HCT116 (cell line): Measurements from ENCODE around the gene GSTK1. TPM values are rescaled to one million over a fixed set of nuclear protein-coding genes. Genes with fewer than 3 reads are reported as not detected.

Experiments used
- ATAC-seq: fragments of 200-7000 bp; cut with Tn5 transposase; 2 replicates; pipeline ENCODE4 v1.9.1; 2020; ENCODE audit warnings: mild to moderate bottlenecking, moderate library complexity
- BruUV-seq: library from RNA; stranded (reverse); fragments of 400-500 nt; replicated peaks from 2 replicates; lab custom pipeline; 2021; lab: Mats Ljungman, UMichigan
- CTCF ChIA-PET: fragments of 300-600 bp; sonication (Branson Sonifier 250); formaldehyde crosslinking; loops from one replicate; lab custom pipeline; 2021; ENCODE audit warnings: antibody characterized with exemption; lab: Charles Lee
- POLR2A ChIA-PET: fragments of 300-600, 350-600 bp; sonication (Branson Sonifier 250); formaldehyde crosslinking; loops from one replicate; lab custom pipeline; 2021; ENCODE audit warnings: antibody characterized with exemption; lab: Charles Lee
- RAD21 ChIA-PET, 2 experiments: fragments of 300-600 bp; sonication (Branson Sonifier 250); formaldehyde crosslinking; loops; one replicate each; lab custom pipeline; 2023; ENCODE audit warnings: low total read pairs in 2 of 2; ENCODE audit not compliant: uncharacterized antibody in 2 of 2, unreplicated experiment in 2 of 2, low non-redundant PET in 1 of 2; lab: Charles Lee
- DNase-seq: peaks from one replicate; pipeline ENCODE4 v3.0.0-alpha.2; 2010; ENCODE audit warnings: low read depth, low spot score
- H2AFZ ChIP-seq: fragments of 200-600 bp; shearing (Covaris generic), sonication (generic); 2 replicates; pipeline ENCODE4 v1.6.1; 2017; ENCODE audit warnings: low read depth, mixed run types, mixed read lengths, antibody characterized with exemption, low read length; ENCODE audit not compliant: poor library complexity, severe bottlenecking
- H3K27ac ChIP-seq: 2 replicates; pipeline ENCODE4 v1.5.1; 2012; ENCODE audit warnings: low read depth, low read length
- H3K27me3 ChIP-seq: fragments of 200-600 bp; sonication (generic); 2 replicates; pipeline ENCODE4 v1.6.1; 2016; ENCODE audit warnings: mixed run types, low read length, mixed read lengths; ENCODE audit not compliant: insufficient read depth
- H3K36me3 ChIP-seq, 2 experiments: fragments of 200-500 bp in 1 of 2; fragments of 200-600 bp in 1 of 2; sonication (Bioruptor generic) in 1 of 2; sonication (generic) in 1 of 2; 2 replicates each; pipeline versions ENCODE4 v1.5.1 to v1.6.1; 2014 to 2016; ENCODE audit warnings: low read length in 2 of 2, inconsistent platforms in 1 of 2, mixed read lengths in 1 of 2, mixed run types in 1 of 2; ENCODE audit not compliant: insufficient read depth in 2 of 2, control insufficient read depth in 1 of 2
- H3K4me1 ChIP-seq, 2 experiments: fragments of 200-600 bp in 1 of 2; sonication (generic) in 1 of 2; 2 replicates each; pipeline versions ENCODE4 v1.5.1 to v1.6.1; 2012 to 2017; ENCODE audit warnings: low read length in 2 of 2, inconsistent platforms in 1 of 2, mild to moderate bottlenecking in 1 of 2, mixed read lengths in 1 of 2, mixed run types in 1 of 2, moderate library complexity in 1 of 2; ENCODE audit not compliant: insufficient read depth in 2 of 2, control insufficient read depth in 1 of 2
- H3K4me2 ChIP-seq: fragments of 200-600 bp; sonication (generic); 2 replicates; pipeline ENCODE4 v1.6.1; 2017; ENCODE audit warnings: mixed run types, low read length, mixed read lengths
- H3K4me3 ChIP-seq, 2 experiments: fragments of 200-600 bp in 1 of 2; sonication (generic) in 1 of 2; replicated peaks in 1 of 2; 2 replicates each; pipeline ENCODE4 v1.5.1; 2011 to 2016; ENCODE audit warnings: low read length in 2 of 2, control low read depth in 1 of 2, low read depth in 1 of 2, mild to moderate bottlenecking in 1 of 2, mixed read lengths in 1 of 2, mixed run types in 1 of 2
- H3K79me2 ChIP-seq: fragments of 200-600 bp; sonication (generic); 2 replicates; pipeline ENCODE4 v1.6.1; 2017; ENCODE audit warnings: mild to moderate bottlenecking, mixed run types, low read length, moderate library complexity, mixed read lengths; ENCODE audit not compliant: insufficient read depth
- H3K9ac ChIP-seq: fragments of 200-600 bp; sonication (generic); 2 replicates; pipeline ENCODE4 v1.6.1; 2016; ENCODE audit warnings: low read length, mixed read lengths
- H3K9me2 ChIP-seq: fragments of 200-600 bp; sonication (generic), shearing (Covaris generic); 2 replicates; pipeline ENCODE4 v1.6.1; 2017; ENCODE audit warnings: mixed run types, mild to moderate bottlenecking, moderate library complexity; ENCODE audit not compliant: insufficient read depth
- H3K9me3 ChIP-seq, 2 experiments: fragments of 200-500 bp in 1 of 2; fragments of 200-600 bp in 1 of 2; sonication (Bioruptor generic) in 1 of 2; sonication (generic) in 1 of 2; 2 replicates each; pipeline ENCODE4 v1.6.1; 2014 to 2017; ENCODE audit warnings: low read length in 2 of 2, mixed read lengths in 2 of 2, inconsistent platforms in 1 of 2, low read depth in 1 of 2, mild to moderate bottlenecking in 1 of 2, mixed run types in 1 of 2, moderate library complexity in 1 of 2; ENCODE audit not compliant: control insufficient read depth in 1 of 2, insufficient read depth in 1 of 2
- H4K20me1 ChIP-seq: fragments of 200-600 bp; sonication (generic), shearing (Covaris generic); 2 replicates; pipeline ENCODE4 v1.6.1; 2017; ENCODE audit warnings: mixed run types, mild to moderate bottlenecking, moderate library complexity; ENCODE audit not compliant: insufficient read depth
- ATF3 ChIP-seq: IDR thresholded peaks from 2 replicates; pipeline ENCODE4 v1.6.1; 2012
- CTCF ChIP-seq, 3 experiments: fragments of 200-600 bp in 1 of 3; sonication (generic) in 1 of 3; IDR thresholded peaks in 2 of 3; conservative IDR thresholded peaks in 1 of 3; 2 replicates each; pipeline ENCODE4 v1.5.1; 2012 to 2017; ENCODE audit warnings: low read depth in 2 of 3, low read length in 2 of 3, antibody characterized with exemption in 1 of 3, borderline replicate concordance in 1 of 3, control low read depth in 1 of 3, mild to moderate bottlenecking in 1 of 3, mixed read lengths in 1 of 3, mixed run types in 1 of 3, moderate library complexity in 1 of 3; ENCODE audit not compliant: insufficient read depth in 1 of 3
- EGR1 ChIP-seq: IDR thresholded peaks from 2 replicates; pipeline ENCODE4 v1.6.1; 2012; ENCODE audit warnings: low read depth
- ELF1 ChIP-seq: IDR thresholded peaks from 2 replicates; pipeline ENCODE4 v1.6.1; 2012; ENCODE audit warnings: low read depth, borderline replicate concordance
- EZH2 ChIP-seq: fragments of 200-600 bp; sonication (generic); IDR thresholded peaks from 2 replicates; pipeline ENCODE4 v1.6.1; 2017; ENCODE audit warnings: antibody characterized with exemption, mixed run types
- EZH2phosphoT487 ChIP-seq: fragments of 200-600 bp; IDR thresholded peaks from 2 replicates; pipeline ENCODE4 v1.6.1; 2018; ENCODE audit warnings: antibody characterized with exemption, borderline replicate concordance
- JUND ChIP-seq: IDR thresholded peaks from 2 replicates; pipeline ENCODE4 v1.6.1; 2012
- POLR2A ChIP-seq: IDR thresholded peaks from 2 replicates; pipeline ENCODE4 v1.7.0; 2011; ENCODE audit warnings: borderline replicate concordance; ENCODE audit not compliant: insufficient read depth, insufficient read length; ENCODE audit errors: extremely low read depth
- RAD21 ChIP-seq: IDR thresholded peaks from 2 replicates; pipeline ENCODE4 v1.6.1; 2012; ENCODE audit warnings: low read depth, mild to moderate bottlenecking
- REST ChIP-seq: IDR thresholded peaks from 2 replicates; pipeline ENCODE4 v1.6.1; 2012; ENCODE audit warnings: low read depth
- YY1 ChIP-seq: IDR thresholded peaks from 2 replicates; pipeline ENCODE4 v1.6.1; 2011; ENCODE audit warnings: low read length, low read depth, moderate library complexity, mild to moderate bottlenecking; ENCODE audit not compliant: insufficient replicate concordance; ENCODE audit errors: extremely low read depth
- intact Hi-C: fragments of 100-400 bp; cut with micrococcal nuclease; formaldehyde crosslinking; loops from 2 replicates; pipeline ENCODE4 v1.10.0; 2022
- total RNA-seq: library from RNA; stranded (reverse); gene quantifications from one replicate; pipeline ENCODE4 v1.2.1, GENCODE V29; 2021; ENCODE audit not compliant: unreplicated experiment
- TF ChIP-seq, protein P1 (sequence below): IDR thresholded peaks from 2 replicates; pipeline ENCODE4 v1.6.1; 2012

The GSTK1 gene
- total RNA-seq, 1 experiment from 2014 or later: 83.6 TPM

DNA sequence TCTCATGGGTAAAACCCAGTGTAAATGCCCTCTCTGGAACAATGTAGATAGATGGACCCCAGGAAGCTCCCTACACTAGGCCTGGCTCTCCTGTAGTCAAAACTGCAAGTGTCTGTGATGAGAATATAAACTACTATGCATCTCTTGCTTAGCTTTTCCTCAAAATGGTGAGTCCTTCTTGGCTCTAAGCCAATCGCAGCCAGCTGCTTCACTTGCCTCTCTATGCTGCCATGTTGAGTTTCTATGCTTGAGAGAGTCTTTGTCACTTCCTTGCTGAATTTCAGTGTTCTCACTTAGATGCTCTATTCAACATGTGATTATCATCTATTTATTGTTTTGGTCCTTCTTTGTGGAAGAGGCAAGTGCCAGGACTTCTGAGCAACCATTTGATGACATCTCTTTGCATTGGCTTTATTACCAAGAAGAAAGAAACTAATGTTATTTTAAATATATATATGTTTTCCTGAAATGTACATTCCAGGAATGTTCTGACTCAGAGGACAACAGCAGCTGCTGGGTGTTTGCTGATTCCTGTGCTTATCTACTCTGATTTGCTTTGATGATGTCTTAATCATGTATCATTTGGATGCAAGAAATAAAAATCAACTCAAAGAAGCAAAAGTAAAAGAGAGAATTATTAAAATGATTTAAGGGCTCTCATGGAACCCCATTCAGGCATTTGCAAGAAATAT, 24.8 kb upstream of the GSTK1 start (continued):
- TF ChIP-seq REST: no peak

GRCh38 chr7:143239813-143240212, 23.4 kb upstream of the GSTK1 start:
- ATAC-seq (no peak), DNase-seq (no peak)
- Histone ChIP-seq H3K4me2 (no peak overlapping the region), H3K4me1 (peaks cover 3 to 9% of the 10 kb centered on the region in 2 experiments; a peak in 3 of 4 replicates), H3K4me3 (no peak overlapping the region), H3K27me3 (no peaks in the 10 kb centered on the region), H3K27ac (no peak overlapping the region), H2AFZ (no peak overlapping the region), H3K79me2 (no peaks in the 10 kb centered on the region), H3K36me3 (no peaks in the 10 kb centered on the region), H3K9me3 (no peaks in the 10 kb centered on the region), H4K20me1 (no peaks in the 10 kb centered on the region), H3K9me2 (no peaks in the 10 kb centered on the region), H3K9ac (no peak overlapping the region)
- TF ChIP-seq ELF1: no peak
- TF ChIP-seq EZH2: no peak
- TF ChIP-seq, protein P1, sequence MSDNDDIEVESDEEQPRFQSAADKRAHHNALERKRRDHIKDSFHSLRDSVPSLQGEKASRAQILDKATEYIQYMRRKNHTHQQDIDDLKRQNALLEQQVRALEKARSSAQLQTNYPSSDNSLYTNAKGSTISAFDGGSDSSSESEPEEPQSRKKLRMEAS: no peak
- TF ChIP-seq POLR2A: no peak
- TF ChIP-seq RAD21: no peak
- no peak for TF ChIP-seq EZH2phosphoT487
- no peak for TF ChIP-seq JUND
- no peak for TF ChIP-seq YY1
- no peak for TF ChIP-seq EGR1
- TF ChIP-seq ATF3: no peak
- no peak for TF ChIP-seq CTCF (IDR thresholded peaks at IDR 0.05 in 2 of 3, conservative IDR thresholded peaks at IDR 0.05 in 1 of 3; ENCODE audit: borderline replicate concordance in 1 of 3, insufficient read depth in 1 of 3, low read depth in 2 of 3, low read length in 2 of 3)
- BruUV-seq: no TSS peak
- ChIA-PET POLR2A (no interaction called here), CTCF (interaction anchor here (0.6 to 2.2 kb wide), 13 partner anchors 9 to 353 kb away, joined by 3 to 23 read pairs (median 4); partner anchors contain the start of gene EPHA1), RAD21 (interaction anchor here in 1 of 2 experiments (0.9 to 1.2 kb wide), 3 partner anchors 24 to 82 kb away, joined by 3 to 4 read pairs (median 3); no protein-coding TSS in a partner anchor)
- intact Hi-C loops: loop anchor here (1.0 to 2.0 kb wide), 2 partner anchors 65 to 169 kb away; partner anchors contain the start of gene EPHA1
